ENCODE data around the gene ZNF394.

DNA sequence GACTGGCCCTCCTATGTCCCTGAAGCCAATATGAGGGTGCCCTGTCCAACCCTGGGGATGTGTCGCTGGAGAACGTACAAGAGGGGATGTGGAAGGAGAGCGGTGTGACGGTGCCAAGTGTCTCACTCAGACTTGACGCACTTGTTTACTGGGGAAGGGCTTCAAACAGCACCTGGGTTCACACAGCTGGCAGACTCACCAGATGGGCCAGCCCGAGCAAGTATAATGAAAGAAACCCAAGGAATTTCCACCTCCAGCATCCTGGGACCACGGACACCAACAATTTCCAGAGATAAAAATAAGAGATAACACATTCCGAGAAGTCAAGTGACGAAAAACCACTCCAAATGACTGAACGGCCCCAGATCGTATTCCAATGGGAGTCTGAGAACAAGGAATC is 39.4 kb downstream of the ZNF394 start:
- TF ChIP-seq CREB1 (IDR thresholded peaks at IDR 0.05; ENCODE audit: low read depth) (no peak), TCF12 (IDR thresholded peaks at IDR 0.05; ENCODE audit: low read depth) (no peak), TAF1 (IDR thresholded peaks at IDR 0.05; ENCODE audit: low read depth) (no peak), REST (IDR thresholded peaks at IDR 0.05; ENCODE audit: low read depth) (no peak), EGR1 (IDR thresholded peaks at IDR 0.05) (no peak), TEAD4 (IDR thresholded peaks at IDR 0.05) (no peak), EP300 (IDR thresholded peaks at IDR 0.05; ENCODE audit: borderline replicate concordance) (no peak), CEBPB (IDR thresholded peaks at IDR 0.05) (no peak), RAD21 (IDR thresholded peaks at IDR 0.05; ENCODE audit: low read depth) (no peak), FOXM1 (IDR thresholded peaks at IDR 0.05; ENCODE audit: borderline replicate concordance, low read depth) (no peak), YY1 (IDR thresholded peaks at IDR 0.05; ENCODE audit: low read depth) (no peak), NFIC (IDR thresholded peaks at IDR 0.05) (no peak), USF1 (IDR thresholded peaks at IDR 0.05) (no peak)
- TF ChIP-seq, protein P1, sequence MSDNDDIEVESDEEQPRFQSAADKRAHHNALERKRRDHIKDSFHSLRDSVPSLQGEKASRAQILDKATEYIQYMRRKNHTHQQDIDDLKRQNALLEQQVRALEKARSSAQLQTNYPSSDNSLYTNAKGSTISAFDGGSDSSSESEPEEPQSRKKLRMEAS (IDR thresholded peaks at IDR 0.05) = no peak
